Vagina (tissue), 2 donors: Measurements from ENCODE around the gene MYO1H.
"Not testable (repeated sequence)": the region's sequence is repeated elsewhere in the genome, so short reads cannot be mapped to it uniquely, and the experiment has no call there.

Experiments
- CTCF ChIP-seq, 3 experiments: fragments of 450-650 bp in 2 of 3; fragments of 200-600 bp in 1 of 3; sonication (generic) in 1 of 3; IDR thresholded peaks; one replicate each; pipeline ENCODE4 v1.5.1; 2017 to 2019; ENCODE audit warnings: antibody characterized with exemption in 3 of 3, mild to moderate bottlenecking in 2 of 3, moderate library complexity in 2 of 3
- POLR2A ChIP-seq, 2 donors: fragments of 450-650 bp; IDR thresholded peaks; one replicate each; pipeline ENCODE4 v1.6.1; 2017; ENCODE audit warnings: antibody characterized with exemption in 2 of 2, mild to moderate bottlenecking in 2 of 2, moderate library complexity in 2 of 2

GRCh38 chr12:109406147-109406546 lies 58.4 kb downstream of the MYO1H start:
- TF ChIP-seq CTCF, POLR2A (IDR thresholded peaks at IDR 0.05): not testable (repeated sequence)
